IPS-11a (cell line): ENCODE measurements around the gene DOK6.
"Not testable (repeated sequence)": the region's sequence is repeated elsewhere in the genome, so short reads cannot be mapped to it uniquely, and the experiment has no call there.

Experiments used
- H3K4me3 ChIP-seq: one replicate; pipeline ENCODE4 v1.5.1; 2013; ENCODE audit warnings: low read depth, low read length, control low read depth

Gene DOK6

DNA sequence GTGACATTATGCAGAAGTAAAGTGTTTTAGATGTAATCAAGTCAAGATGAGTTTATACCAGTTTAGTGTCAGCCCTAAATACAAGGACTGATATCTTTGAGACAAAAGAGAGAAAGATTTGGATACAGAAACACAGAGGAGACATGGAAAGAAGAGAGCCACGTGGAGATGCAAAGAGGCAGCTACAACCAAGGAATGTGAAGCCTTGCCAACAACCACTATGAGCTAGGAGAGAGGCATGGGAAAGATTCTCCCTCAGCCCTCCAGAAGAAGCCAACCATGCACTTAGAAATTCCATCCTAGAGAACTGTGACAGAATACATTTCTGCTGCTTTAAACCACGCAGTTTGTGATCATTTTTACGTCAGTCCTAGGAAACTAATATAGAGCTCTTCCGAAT, 217.2 kb downstream of the DOK6 start:
- no peak overlapping the region for H3K4me3 ChIP-seq

DNA sequence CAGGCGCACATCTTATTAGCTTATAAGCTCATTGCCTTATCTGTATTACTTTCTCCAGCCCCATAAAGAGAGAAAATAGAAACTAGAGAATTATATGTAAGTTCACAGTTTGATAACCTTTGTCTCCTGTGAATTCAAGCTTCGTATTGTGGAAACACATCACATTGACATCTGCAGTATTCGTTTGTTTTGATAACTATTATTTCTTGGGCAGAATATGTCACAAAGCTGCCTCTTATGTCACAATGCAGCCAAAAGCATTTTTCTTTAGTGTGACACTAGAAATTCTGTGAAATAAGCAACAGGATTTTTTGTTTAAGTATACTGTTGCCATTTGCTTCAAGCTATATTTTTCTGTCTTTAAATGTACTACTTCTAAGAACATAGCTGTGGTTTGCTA, 221.5 kb downstream of the DOK6 start:
- no peak overlapping the region for H3K4me3 ChIP-seq

DNA sequence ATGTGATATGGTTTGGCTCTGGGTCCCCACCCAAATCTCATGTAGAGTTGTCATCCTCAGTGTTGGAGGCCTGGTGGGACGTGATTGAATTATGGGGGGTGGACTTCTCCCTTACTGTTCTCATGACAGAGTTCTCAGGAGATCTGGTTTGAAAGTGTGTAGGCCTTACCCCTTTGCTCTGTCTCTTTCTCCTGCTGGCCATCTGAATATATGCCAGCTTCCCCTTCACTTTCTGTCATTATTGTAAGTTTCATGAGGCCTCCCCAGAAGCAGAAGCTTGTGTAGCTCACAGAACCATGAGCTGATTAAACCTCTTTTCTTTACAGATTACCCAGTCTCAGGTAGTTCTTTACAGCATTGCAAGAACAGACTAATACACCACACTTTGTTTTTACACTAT, 222.3 kb downstream of the DOK6 start:
- no peak overlapping the region for H3K4me3 ChIP-seq

DNA sequence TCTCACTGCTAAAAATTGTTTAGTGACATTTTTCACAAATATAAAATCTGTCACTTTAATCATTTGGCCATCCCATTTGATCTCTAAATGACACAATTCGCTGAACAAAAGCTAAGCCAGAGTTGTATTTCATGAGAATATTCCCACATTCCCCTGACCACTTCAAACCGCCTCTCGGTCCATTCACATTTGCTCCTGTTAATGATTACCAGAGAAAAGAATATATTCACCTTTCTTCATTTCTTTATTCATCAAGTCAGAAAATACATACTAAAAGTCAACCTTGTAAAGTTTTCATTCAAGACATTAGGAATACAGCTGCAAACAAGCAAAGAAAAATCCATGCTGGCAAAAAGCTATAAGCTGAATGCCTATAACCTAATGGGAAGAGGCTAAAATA, 225.5 kb downstream of the DOK6 start:
- H3K4me3 ChIP-seq: no peak overlapping the region

DNA sequence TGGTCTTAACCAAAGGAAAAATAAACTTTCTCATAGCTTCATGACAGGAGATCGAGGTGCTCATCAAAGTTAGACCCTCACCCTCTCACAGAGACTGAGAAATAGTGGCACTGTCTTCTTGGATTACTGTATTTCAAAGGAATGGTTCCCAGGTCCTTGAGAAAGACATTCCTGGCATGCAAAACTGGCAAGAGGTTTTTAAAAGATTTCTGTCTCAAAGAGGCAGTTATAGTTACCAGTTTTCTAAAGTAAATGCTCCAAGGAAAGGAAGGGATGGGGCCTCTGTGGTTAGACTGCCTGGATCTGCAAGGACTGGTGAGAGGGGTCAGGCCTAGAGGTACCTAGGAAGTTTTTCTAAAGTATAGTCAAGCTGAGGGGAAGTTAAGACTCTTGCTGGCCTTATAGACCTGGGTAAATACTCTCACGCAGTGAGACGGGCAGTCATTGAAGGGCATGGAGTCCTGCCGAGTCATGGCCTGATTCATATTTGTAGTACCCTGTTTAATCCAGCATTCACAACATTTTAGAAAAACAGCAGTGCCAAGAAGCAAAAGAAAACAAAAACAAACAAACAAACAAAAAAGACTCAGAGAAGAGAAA, 226.1 kb downstream of the DOK6 start:
- no peak overlapping the region for H3K4me3 ChIP-seq

DNA sequence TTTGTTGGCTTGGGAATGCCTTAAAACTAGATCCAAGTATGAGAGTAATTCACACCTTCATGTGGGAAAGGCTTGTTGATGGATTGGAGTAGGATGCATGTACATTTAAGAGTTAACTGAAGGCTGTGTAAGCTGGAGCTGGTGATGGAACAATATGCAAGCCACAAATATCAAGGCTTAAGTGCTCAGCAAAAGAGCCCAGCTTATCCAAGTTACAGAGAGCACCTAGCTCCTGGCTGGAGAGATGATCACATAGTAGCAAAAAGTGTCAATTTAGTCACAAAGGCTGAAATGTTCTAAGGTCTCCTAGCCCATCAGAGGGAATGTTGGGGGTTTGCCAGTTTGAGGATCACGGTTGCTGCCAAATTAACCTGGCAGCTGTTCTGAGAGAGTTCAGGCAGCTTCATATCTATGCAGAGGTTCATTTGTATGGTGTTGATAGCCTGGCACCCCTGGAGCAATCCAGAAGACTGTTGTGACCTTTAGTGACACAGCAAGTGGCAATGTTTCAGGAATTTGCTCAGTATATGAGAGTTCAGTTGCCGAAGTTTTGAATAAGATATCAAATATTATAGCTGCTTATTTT, 228.2 kb downstream of the DOK6 start:
- H3K4me3 ChIP-seq: no peak overlapping the region

DNA sequence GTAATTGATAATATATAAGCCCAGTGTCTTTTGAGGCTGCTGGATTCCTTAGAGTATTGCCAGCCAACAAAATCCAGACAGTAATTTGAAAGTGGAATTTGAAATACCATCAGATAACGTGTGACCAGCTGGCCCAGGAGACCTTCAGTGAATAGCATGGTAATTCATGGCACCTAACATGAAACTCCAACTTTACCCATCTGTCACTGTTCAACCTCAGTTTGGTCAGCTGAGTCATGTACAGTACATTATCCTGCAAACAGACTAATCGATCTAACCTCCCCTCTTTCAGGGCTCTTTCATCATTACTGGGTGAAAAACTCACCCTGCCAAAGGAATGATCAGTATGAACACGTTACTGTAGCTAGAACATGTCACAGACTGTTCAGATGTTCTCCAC, 230.6 kb downstream of the DOK6 start:
- H3K4me3 ChIP-seq: no peak overlapping the region

DNA sequence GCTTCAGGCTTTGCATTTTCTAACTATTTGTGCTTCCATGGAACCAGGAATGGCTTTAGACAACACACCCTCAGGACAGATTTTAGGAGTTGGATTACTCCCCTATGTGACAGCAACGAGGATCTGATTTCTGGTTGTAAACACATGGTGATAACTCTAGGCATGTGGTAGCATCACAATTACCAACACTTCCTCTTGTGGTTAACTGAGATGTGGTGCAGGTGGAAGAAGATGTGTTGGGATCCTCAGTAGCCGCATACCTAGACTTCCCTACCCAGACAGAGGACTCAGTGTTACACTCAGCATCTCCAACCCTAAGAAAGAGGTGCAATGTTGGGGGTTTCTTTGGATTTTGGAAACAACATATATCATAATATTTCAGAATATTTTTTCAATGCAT, 234.8 kb downstream of the DOK6 start:
- H3K4me3 ChIP-seq: no peak overlapping the region

DNA sequence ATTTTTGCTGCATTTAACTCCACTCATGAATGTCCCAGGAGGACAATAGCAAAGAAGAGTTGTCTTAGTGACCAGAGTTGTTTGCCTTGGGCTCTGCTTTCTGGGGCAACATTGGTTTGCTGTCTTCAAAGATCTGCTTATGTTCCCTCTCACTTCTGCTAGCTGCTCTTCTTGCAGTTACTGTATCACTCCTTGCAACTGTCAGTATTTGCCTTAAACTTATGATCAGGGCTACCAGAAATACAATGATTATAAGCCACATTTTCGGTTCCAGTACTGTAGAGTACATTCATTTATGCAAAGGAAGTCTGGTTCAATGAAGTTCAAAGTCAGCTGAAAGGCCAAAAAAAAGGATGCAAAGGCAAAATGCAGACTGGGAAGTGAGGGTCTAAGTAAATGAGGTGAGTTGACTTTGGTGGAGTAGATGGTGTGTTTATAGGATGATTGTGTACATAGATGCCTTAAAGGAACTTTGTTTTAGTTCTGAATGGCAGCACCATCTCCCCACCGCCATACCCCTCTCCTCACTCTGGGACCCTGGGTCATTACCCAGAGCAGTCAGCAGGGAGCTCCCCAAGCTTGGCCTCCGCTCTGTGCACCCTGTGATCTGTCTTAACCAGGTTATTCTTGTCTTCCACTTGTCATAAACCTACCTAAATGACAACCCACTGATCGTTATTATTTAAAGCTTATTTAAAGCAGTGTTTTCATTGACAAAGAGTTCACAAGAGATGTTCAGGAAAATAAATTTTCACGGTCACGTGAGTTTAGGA, 236.0 kb downstream of the DOK6 start:
- H3K4me3 ChIP-seq: no peak overlapping the region

DNA sequence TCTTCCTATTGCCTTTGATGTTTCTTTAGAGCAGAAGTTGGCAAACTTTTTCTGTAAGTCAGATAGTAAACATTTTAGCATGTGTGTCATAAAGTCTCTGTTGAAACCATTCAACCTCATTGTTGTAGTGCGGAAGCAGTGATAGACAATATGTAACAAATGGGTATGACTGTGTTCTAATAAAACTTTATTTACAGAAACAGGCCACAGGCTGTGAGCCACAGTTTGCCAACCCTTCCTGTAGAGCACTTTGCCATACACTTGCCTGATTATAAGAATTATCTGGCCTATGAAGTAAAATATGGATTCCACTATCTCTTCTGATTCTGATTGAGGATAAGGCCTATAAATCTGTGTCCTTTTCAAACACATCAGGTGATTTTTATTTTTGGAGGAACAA, 237.4 kb downstream of the DOK6 start:
- no peak overlapping the region for H3K4me3 ChIP-seq

DNA sequence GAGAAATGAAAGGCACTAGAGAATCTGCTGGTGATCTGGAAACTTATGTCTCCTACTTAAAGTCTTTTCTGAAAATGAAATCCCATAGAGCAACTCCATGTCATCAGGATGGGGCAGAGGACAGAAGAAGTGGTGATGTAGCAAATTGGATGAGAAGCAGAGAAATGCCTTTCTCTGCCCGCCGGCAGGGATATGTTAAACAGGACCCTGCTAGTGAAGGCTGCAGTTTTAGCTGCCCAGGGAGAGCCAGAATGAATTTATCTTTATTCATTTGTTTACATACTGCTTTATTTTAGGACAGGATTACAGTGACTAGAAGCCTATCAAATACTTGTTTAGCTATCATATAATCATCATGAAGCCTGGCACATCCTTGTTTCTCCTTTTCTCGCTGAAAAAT, 247.0 kb downstream of the DOK6 start:
- no peak overlapping the region for H3K4me3 ChIP-seq

DNA sequence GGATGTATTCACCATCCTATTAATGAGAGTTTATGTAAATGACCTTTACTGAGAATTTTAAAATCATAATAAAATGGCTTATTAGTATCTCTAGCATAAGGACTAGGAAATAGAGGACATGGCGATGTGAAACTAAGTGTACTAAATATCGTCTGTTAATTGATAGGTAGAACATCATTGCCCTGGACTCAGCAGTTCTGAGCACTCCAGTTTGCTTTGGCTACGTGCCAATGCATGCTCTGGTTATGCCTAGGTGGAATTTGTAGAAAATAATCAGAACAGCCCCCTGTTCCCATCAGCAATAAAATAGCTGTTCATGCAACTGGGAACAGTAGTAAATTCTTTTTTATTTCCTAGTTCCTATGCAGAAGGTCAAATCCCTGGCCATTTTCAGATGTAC, 247.8 kb downstream of the DOK6 start:
- no peak overlapping the region for H3K4me3 ChIP-seq

DNA sequence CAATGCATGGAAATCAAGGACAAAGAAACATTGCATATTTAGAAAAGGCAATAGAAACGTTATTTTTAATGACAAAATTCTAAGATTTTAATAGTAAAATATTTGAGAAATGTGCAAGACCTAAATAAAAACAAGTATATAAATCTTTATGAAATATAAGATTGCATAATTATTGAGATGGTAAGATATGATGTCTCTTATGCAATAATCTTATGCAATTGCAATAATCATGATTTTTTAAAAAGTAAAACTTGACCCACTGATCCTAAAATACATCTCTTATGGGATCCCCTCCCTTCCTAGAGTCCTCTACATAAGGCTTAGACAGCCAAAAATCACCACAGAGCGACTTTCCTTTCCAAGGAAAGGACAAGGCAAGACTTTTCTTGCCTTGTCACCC, 249.0 kb downstream of the DOK6 start:
- no peak overlapping the region for H3K4me3 ChIP-seq

DNA sequence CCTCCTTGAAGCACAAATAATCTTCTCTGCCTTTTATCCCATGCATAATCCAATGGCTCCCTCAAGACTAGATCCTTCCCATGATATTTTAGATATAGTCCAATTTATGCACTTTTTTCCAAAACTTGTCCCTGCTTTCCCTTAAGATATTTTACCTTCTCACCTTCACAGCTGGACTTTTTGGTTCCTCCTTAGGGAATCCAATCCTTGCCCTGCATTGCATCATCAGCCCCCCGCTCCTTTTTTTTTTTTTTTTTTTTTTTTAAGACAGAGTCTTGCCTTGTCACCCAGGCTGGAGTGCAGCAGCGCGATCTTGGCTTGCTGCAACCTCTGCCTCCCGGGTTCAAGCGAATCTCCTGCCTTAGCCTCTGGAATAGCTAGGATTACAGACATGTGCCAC, 250.6 kb downstream of the DOK6 start:
- no peak overlapping the region for H3K4me3 ChIP-seq

DNA sequence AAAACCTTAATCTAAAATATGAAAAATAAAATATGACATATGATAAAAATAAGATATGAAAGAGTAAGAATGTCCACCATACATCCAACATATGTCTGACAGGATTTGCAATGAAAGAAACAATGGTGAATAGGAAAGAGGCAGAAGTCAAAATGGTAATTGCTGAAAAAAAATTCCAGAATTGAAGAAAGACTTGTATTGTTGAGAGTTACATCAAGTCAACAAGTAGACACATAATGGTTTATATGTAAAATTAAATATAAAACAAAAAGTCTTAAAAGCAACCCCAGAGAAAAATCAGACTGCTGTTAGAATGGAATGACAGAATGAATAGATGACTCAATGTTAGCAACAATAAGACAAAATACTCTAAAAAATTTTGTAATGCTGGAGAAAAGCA, 255.1 kb downstream of the DOK6 start:
- H3K4me3 ChIP-seq: no peak overlapping the region

DNA sequence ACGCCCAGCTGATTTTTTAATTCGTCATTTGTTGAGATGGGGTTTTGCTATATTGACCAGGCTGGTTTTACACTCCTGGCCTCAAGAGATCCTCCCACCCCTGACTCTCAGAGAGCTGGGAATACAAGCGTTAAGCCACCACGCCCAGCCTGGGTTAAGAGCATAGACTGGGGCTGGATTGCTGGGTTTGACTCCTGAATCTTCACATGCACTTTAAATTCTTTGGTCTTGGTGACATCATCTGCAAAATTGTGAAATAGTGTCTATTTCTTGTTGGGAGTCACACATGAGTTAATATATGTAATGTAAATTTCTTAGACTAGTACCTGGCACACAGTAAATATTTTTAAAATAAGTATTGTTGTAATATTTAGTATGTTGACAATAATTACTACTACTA, 257.4 kb downstream of the DOK6 start:
- H3K4me3 ChIP-seq: no peak overlapping the region

DNA sequence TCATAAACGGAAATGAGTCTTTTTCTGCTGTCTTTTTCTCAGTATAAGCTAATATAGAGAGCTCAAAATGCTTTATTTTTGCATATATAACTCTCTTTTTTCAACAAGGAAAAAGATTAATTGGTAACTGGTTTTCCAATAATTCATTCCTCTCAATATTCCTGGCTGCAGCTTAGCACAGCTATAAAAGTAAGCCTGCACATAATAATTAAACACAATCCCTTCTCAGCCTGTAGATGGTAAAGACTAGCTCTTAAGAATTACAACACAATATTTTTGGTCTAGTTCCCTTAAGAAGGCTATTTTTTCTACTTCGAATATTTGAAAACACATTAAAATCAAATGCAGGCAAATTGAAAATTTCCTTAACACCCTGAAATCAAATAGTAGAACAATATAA, 258.0 kb downstream of the DOK6 start:
- no peak overlapping the region for H3K4me3 ChIP-seq

DNA sequence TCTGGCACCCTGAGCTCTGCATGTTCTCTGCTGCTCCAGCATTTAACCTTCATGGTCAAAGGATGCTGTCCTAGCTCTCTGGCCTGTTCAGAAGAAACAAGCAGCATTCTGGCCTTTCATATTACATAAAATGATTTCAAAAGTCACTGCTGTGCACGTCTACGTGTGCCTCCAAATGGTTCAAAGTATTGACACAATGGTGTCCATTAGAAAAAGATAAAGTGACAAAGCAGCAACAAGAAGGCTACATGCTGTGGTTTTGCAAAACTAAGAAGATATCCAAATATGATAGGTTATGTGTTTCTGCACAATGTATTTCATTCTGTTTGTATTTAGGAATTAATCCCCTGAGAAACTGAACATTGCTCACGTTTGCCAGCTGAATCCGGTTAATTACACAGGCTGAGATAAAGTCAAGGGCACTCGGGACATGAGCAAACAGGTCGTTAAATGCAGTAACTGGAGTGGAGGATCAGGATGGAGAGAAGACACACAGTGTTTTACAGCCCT, 258.5 kb downstream of the DOK6 start:
- H3K4me3 ChIP-seq: no peak overlapping the region

DNA sequence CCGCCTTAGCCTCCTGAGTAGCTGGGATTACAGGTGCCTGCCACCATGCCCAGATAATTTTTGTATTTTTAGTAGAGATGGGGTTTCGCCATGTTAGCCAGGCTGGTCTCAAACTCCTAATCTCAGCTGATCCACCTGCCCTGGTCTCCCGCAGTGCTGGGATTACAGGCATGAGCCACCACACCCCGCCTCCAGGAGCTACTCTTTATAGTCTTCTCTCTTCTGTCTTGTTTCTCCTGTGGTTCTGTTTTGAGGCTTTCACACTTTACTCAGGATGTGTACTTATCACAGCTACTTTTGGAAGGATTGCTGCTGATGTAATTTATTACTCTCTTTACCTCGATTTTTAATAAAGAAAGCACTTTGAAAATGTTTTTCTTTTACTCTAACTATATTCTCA, 261.4 kb downstream of the DOK6 start:
- not testable (repeated sequence) for H3K4me3 ChIP-seq

DNA sequence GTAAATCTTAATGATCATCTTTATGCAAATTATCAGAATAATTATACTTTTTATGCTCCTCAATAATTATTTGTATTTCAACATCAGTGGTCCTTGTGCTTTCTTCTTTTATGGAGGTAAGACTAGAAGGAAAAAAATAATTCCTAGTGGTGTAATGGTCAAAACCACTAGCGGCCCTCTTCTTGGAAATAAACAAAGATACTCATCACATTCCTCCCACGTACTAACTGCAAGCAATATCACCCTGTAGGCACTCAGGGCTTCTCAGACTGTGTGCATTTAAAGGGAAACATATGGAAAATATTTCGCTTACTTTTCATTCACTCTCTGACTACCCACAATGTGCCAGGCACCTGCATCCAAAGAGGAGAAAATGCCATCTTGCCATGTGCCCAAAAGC, 263.7 kb downstream of the DOK6 start:
- H3K4me3 ChIP-seq: no peak overlapping the region

DNA sequence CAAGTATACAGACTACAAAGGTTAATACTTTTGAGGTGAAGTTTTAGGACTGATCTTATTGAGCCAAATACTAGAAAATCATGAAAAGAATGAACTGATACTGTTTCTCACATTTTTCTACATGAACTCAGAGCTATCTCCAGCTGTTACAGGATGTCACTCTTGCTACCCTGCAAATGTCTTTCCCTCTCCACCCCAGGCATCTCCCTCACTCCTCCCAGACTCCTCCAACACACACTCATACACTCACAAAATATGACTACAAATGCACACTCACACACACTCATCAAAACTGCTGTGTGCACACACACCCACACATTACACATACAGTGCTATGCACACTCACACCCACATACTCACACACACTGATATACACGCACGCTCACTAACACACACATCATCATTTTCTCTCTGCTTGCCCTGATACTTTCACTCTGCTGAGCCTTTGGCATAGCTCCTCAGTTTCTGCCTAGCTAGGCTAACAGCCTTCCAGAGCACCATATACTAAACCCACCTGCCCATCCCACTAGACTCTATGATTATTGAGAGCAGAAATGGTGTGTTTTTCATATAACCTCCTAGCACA, 273.7 kb downstream of the DOK6 start:
- no peak overlapping the region for H3K4me3 ChIP-seq

DNA sequence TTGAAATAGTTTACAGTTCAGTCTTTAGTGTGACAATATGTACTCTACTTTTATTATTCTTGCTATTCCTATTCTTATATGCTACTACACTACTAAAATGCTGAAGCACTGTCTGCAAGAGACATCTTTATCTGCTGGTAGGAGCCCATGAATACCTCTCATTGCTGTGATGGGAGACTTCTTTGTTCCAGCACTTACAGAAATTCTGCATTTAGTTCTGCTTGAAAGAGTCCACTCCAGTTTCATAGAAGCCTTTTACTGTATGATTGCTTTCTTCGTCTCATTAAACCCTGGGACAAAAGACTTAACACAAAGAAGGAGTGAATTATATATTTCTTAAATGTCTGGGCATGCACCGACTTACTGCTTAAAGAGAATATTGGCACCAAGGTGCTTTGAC, 274.3 kb downstream of the DOK6 start:
- H3K4me3 ChIP-seq: no peak overlapping the region
